GM04503 (cell line): ENCODE results near the gene DGCR2.
"Not testable (repeated sequence)": the region's sequence is repeated elsewhere in the genome, so short reads cannot be mapped to it uniquely, and the experiment has no call there.

Experiments
- DNase-seq: peaks from one replicate; pipeline ENCODE4 v3.0.0-alpha.2; 2012; ENCODE audit warnings: low read depth

DGCR2 gene

DNA sequence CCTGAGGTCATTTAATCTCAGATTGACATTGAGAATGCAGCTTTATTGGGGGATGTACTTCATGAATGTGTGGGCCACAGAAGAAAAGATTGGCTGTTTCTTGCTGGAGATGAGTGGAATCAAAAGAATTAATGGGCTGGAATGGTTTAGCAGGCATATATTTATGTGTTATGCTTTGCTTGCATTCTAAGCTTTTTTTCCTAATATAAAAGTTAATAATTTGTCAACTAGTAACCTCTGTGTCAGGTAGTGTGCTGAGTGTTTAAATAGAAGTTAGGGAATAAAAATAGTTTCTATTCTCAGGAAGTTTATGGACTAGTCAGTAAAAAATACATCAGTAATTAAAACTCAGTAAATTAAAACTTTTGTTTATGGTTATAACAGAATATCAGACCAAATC lies 118.7 kb downstream of the DGCR2 start:
- DNase-seq, result no peak

DNA sequence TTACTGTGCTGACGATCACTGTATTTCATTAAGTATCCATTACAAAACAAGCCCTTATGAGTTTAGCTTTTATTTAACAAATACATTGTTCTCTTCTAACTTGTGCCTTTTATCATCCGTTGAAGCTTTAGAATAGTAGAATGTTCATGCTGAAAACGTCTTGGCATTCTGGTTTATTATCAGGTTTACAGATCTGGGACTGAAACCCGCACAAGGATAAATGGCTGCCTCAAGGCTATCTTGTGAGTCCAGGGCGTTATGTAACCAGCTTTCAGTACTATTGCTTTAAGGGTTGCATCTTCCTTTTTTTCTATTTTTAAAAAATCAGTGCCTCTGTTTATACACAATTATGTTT lies 119.6 kb downstream of the DGCR2 start:
- DNase-seq, result no peak

DNA sequence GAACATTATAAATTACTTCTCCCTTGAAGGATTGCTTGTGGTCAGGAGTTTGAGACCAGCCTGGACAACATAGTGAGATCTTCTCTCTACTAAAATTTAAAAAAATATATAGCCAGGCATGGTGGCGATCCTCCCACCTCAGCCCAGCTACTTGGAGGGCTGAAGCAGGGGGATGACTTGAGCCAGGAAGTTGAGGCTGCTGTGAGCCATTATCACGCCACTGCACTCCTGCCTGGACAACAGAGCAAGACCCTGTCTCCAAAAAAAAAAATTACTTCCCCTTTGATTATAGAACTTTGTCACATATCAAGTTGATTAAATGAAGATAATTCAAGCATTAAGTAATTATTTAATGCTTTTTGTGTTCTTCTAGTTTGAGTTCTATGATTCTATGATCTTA lies 121.0 kb downstream of the DGCR2 start:
- no peak for DNase-seq

DNA sequence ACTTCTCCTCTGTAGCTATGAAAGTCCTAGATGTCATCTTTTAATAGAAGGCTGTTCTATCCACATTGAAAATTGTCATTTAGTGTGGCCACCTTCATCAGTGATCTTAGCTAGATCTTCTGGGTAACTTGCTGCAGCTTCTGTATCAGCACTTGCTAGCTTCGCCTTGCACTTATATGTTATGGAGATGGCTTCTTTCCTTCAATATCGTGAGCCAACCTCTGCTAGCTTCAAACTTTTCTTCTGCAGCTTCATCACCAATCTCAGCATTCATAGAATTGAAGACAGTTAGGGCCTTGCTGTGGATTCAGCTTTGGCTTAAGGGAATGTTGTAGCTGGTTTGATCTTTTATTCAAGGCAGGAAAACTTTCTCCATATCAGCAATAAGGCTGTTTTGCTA lies 122.1 kb downstream of the DGCR2 start:
- DNase-seq, result not testable (repeated sequence)

DNA sequence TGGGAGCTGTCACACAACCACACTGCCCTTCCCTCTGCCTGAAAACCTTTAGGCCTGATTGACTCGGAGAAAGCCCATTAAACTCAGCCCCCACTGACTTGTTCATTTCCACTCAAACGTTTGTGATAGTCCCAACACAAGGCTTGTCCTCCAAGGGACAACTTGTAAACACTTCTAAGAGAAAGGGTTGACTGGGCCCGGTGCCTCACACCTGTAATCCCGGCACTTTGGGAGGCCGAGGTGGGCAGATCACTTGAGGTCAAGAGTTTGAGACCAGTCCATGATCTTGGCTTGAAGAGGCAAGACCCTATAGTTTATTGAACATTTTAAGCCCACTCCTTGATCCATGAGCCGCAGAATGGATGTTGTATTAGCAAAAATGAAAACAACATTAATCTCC lies 122.8 kb downstream of the DGCR2 start:
- DNase-seq, result no peak

DNA sequence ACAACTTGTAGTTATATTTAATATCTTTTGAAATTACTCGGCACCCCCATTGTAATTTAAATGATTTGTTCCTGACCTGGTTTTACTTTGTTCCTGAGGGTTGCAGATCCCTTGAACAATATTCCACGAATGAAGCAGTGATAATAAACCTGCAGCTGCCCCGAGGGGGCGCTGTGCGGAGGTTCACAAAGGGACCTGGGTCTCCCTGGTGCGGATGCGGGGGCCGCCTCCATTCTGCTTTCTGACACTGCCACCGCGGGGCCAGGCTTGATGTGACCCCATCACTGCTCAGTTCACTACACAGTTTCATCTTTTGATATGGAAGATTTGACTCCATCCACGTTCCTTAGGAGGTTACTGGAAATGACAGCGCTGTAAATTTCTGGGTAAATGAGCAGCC lies 123.2 kb downstream of the DGCR2 start:
- no peak for DNase-seq

DNA sequence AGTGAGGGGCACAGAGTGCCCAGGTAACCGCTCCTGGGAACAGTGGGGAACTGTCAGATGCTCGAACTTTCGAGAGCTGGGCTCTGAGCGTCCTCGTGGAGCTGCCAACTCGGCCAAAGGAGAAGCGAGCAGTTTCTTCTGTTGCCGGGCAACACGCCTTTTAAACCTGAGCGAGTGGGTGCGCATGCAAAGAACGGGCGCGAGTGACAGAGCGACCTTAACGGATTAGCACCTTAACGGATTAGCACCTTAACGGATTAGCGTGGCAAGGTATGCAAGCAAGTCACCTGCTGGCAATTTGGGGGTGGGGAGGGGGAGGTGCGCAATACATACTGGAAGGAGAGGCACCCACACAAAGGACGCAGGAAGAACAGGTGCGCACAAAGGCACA lies 124.3 kb downstream of the DGCR2 start:
- DNase-seq, result no peak

DNA sequence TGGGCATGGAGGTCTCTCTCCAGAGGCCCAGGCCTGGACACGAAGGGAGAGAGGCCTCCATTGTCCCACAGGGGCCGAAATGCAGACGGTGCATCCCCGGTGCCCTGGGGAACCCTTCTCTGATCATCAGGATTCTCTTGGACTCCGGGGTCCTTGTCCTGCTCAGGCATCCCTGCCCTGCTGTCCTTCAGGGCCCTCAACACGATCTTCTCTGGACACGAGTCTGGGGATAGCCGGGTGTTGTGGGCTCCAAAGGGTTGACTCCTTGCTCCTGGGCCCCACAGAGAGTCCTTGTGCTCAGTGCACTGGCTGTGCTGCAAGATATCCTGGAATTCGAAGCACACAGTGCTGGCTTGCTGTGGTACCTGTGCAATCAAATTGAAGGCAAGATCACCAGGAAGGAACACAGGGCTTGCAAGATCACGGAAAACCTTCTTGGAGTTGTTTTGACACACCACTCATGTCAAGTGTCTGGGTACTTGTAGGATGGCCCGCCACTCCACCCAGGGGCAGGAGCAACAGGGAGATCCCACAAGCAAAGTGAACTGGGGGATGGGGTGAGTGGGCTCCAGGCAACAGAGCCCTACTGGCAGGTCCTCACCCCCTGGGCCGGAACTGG lies 124.8 kb downstream of the DGCR2 start:
- no peak for DNase-seq

DNA sequence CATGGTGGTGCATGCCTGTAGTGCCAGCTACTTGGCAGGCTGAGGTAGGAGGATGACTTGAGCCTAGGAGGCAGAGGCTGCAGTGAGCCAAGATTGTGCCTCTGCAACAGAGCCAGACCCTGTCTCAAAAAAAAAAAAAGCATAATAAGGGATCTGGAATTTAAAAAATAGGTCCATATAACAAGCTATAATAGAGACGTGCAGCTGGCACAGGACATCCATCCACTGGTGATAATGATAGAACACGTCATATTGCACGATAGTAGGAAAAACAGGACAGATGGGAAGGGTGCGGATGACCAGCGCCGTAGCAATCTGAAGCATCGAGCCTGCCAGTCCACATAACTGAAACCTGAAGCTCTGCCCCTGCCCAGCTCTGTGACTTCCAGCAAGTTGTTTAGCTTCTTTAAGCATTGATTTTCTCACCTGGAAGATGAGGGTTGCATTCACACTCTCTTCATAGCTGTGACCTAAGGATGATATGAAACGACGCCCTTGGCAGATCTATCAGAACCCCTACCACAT lies 125.8 kb downstream of the DGCR2 start:
- no peak for DNase-seq

DNA sequence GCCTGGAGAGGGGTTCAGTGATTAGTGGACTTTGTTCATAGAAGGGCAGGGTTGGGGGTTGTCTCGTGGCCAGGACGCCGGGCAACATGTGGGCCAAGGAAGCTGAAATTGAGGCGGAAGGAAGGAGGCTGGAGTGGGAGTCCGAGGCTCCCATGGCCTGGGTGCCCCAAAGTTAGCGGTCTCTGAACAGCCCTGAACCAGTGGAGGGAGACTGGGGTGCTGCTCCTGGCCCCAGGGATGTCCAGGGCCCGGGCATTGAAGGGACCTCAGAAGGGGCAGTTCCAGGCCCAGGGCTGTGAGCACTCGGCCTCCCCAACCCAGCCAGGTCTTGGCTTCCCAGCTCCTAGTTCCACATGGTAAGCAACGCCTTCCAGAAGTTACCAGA lies 126.9 kb downstream of the DGCR2 start:
- no peak for DNase-seq

DNA sequence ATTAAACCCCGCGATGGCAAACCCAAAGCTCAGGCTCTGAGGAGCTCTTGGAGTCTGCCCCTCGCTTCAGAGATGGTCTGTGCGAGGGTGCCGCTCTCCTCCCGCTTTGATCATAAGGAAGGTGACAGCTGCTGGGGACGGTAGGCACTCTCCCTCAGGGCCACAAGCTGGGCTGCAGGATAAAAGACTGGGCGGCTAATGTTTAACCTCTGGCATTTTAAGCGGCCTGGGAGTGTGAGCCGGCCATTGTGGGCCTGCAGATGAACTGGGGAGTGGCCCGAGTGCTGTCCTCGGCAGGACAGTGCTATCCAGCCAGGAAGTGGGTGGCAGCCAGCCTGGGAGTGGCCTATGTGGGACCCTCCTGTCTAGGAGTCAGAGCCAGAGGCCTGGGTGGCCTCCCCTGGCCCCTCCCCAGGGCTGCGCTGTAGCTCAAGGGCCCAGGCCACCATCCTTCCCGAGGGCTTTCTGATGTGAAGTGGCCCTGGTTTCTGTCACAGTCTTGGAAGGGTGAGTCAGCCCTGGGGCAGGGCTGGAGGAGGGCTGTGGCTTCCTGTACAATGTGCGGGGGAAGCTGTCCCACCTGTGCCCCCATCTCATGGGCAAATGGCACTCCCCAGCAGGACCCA lies 127.4 kb downstream of the DGCR2 start:
- DNase-seq, result no peak

DNA sequence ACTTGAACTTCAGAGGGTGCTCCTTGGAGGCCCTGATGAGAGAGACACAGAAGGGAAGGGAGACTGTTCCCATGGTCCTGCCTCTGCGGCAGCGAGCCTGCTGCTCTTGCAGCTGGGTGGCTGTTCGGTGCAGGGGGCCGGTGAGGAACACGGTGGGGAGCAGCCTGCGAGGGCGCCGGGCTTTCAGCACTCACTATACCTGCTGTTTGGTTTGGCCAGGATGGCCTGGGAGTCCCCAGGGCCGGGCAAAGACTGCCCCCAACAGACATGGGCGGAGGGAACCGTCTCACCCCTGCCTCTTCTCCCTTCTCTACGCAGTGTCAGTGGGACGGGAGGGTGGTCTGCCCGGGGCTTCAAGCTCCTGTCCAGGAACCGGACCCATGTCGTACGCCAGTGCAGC lies 128.2 kb downstream of the DGCR2 start:
- no peak for DNase-seq

DNA sequence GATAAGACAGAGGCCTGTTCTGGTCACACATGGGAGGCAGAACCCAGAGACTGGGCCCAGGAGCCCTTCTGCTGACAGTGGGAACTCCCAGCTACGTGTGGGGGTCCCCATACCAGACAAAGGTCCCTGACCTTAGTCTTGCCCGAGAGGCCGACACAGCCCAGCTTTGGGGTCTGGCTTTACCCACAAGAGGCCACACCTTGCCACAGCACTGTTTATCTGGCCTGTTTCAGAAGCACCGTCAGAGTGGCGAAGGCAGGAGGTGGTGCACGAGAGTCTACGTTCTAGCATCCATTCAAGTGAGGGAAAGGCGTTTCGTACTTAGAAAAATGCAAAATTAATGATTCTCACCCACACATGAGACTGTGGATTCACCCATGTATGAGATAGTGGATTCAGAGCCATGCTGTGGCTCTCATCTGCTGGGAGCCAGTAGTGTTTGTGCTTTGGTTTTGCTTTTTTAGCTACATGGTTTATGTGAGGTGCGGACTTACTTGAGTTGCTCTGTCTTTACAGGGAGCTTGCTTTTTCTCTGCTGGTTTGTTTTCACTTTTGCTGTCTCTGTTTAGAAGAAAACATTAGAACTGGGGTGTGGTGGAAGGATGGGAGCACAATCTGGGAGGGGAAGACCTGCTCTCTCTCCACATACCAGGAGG lies 129.5 kb downstream of the DGCR2 start:
- no peak for DNase-seq

DNA sequence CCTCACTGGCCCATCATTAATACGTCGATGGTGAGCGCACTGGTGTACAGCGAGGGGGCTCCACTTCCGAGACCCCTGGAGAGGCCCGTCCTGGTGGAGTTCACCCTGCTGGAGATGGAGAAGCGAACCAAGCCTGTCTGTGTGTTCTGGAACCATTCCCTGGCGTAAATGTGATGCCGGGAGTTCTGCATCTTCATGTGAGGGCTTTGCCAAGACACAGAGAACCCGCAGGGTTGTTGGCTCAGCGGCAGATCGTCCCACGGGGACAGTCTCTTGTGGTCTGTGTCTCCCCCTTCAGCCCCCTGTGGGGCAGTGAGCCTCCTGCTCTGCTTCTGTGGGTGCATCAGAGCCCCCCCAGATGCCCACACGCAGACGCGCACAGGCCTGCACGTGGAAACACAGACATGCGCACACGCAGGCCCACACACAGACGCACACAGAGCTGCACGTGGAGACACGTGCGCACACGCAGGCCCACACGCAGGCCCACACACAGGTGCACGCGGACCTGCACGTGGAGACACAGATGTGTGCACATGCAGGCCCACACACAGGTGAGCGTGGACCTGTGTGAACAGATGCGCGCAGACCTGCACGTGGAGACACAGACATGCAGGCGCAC lies 130.3 kb downstream of the DGCR2 start:
- no peak for DNase-seq

DNA sequence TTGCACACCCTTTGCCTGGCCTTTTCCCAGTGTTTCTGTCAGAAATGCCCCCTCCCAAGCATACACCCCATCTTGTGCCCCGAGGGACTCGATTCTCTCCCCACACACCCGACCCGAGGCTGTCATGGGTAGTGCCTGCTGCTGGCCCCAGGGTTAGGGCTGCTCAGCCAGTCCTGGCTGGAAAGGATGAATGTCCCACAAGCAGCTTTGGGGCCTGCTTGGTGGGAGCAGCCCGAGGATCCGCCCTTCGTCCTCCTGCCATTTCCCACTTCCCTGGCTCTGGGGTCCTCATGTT lies 131.1 kb downstream of the DGCR2 start:
- DNase-seq, result no peak

DNA sequence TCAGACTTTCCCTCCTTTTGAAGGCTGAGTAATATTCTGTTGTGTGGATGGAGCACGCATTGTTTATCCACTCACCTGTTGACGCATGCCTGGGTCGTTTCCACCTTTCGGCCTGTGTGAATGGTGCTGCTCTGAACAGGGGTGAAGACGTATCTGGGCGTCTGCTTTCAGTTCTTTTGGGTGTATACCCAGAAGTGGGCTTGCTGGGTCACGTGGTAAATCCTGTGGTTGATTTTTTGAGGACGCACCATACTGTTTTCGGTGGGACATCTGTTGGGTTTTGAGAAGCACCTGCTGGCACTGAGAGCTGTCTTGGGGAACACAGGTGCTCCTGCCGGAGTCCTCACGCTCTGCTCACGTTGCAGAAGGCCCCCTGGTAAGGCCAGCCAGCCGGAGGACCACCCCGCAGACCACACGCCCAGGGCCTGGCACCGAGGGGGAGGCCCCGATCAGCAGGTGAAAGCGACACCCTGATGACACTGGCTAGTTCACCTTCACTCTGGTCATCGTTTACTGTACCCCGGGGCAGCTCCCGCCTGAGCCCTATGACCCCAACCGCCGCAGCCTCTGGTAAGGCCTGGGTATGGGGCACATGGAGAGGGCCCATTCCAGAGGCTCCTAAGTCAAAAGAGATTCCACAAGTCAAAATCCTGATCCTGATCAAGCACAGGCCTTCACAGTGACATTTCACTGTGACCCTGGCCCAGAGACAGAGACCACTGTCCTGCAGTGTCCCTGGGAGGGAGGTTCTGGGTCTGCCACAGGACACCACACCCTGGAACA lies 131.7 kb downstream of the DGCR2 start:
- DNase-seq, result no peak

DNA sequence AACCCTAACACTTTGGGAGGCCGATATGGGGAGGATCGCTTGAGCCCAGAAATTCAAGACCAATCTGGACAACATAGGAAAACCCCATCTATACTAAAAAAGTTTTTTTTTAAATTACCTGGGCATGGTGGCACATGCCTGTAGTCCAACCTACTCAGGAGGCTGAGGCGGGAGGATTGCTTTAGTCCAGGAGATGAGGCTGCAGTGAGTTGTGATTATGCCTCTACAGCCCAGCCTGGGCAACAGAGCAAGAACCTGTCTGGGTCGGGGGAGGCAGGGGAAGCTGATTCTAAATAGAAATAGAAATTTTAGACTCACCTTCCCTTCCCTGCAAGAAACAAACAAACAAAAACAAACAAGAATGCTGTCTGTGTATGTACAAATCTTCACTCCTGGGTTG lies 133.3 kb downstream of the DGCR2 start:
- DNase-seq, result no peak

DNA sequence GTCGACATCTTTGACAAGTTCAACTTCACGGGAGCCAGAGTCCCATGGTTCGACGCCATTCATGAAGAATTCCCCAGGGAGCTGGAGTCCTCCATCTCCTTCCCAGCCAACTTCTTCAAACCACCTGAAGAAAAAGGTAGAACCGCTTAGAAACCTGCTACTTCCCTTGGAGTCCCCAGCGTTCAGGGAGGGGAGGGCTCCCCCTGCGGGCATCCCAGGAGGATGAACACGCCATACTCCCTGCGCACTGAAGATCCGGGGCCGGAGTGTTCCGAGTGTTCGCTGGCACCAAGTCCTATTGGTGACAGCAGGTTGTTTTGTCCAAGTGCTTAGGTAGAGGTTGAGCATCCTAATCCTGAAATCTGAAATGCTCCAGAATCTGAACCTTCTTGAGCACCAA lies 134.4 kb downstream of the DGCR2 start:
- no peak for DNase-seq

DNA sequence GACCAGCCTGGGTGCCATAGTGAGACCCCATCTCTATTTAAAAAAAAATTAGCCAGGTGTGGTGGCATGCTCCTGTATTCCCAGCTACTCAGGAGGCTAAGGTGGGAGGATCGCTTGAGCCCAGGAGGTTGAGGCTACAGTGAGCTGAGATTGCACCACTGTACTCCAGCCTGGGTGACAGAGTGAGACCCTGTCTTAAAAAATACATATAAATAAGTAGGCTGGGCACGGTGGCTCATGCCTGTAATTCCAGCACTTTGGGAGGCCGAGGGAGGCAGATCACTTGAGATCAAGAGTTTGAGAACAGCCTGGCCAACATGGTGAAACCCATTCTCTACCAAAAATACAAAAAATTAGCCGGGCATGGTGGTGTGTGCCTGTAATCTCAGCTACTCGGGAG lies 135.1 kb downstream of the DGCR2 start:
- not testable (repeated sequence) for DNase-seq
